ENCODE measurements around the gene HAUS8. TPM values are rescaled to one million over a fixed set of nuclear protein-coding genes. Genes with fewer than 3 reads are reported as not detected.
A peak's percentile ranks its signal among the peaks of the same experiment; 100 is the strongest.

HAUS8 gene
- total RNA-seq, 1 donor from 2014 or later: 8.2 TPM

DNA sequence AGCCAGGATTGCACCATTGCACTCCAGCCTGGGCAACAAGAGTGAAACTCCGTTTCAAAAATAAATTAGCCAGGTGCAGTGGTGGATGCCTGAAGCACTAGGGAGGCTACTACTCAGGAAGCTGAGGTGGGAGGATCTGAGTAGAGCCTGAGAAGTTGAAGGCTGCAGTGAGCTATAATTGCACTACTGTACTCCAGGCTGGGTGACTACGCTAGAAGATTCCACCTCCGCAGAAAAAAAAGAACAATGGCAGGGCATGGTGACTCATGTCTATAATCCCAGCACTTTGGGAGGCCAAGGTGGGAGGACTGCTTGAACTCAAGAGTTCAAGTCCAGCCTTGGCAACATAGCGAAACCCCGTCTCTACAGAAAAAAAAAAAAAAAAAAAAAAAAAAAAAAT, 20.5 kb downstream of the HAUS8 start:
- Mint-ChIP-seq H3K27me3 (ENCODE audit: low read depth) (no peaks in the 10 kb centered on the region), H3K36me3 (ENCODE audit: low read depth) (peaks cover 15% of the 10 kb centered on the region), H3K9me3 (ENCODE audit: low read depth) (no peaks in the 10 kb centered on the region), H3K27ac (ENCODE audit: unreplicated experiment) (no peak overlapping the region), H3K4me3 (ENCODE audit: unreplicated experiment) (no peak overlapping the region), H3K4me1 (ENCODE audit: low read depth) (peaks cover 6% of the 10 kb centered on the region)
- TF ChIP-seq, protein P1, sequence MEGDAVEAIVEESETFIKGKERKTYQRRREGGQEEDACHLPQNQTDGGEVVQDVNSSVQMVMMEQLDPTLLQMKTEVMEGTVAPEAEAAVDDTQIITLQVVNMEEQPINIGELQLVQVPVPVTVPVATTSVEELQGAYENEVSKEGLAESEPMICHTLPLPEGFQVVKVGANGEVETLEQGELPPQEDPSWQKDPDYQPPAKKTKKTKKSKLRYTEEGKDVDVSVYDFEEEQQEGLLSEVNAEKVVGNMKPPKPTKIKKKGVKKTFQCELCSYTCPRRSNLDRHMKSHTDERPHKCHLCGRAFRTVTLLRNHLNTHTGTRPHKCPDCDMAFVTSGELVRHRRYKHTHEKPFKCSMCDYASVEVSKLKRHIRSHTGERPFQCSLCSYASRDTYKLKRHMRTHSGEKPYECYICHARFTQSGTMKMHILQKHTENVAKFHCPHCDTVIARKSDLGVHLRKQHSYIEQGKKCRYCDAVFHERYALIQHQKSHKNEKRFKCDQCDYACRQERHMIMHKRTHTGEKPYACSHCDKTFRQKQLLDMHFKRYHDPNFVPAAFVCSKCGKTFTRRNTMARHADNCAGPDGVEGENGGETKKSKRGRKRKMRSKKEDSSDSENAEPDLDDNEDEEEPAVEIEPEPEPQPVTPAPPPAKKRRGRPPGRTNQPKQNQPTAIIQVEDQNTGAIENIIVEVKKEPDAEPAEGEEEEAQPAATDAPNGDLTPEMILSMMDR (IDR thresholded peaks at IDR 0.05): no peak
- no peak for DNase-seq (ENCODE audit: low spot score)

DNA sequence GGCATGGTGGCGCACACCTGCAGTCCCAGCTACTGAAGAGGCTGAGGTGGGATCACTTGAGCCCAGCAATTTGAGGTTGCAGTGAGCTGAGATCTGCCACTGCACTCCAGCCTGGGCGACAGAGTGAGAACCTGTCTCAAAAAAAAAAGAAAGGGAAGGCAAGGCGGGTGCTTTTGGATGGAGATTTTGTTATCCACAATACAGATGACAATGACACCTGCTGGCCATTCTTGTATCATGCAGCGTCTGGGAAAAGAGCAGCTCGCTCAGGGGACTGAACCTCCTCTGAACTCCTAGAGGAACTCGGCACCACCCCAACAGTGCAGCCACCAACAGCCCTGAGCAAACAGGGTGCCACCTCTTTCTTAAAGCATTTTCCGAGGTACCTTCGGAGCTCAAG, 22.8 kb downstream of the HAUS8 start:
- no peaks in the 10 kb centered on the region for H3K9me3 Mint-ChIP-seq (ENCODE audit: low read depth)
- no peak overlapping the region for H3K4me3 Mint-ChIP-seq (ENCODE audit: unreplicated experiment)
- peaks cover 9% of the 10 kb centered on the region for H3K4me1 Mint-ChIP-seq (ENCODE audit: low read depth)
- no peak for DNase-seq (ENCODE audit: low spot score)
- no peak overlapping the region for H3K27ac Mint-ChIP-seq (ENCODE audit: unreplicated experiment)
- H3K36me3 Mint-ChIP-seq (ENCODE audit: low read depth): peaks cover 9% of the 10 kb centered on the region
- TF ChIP-seq, protein P1 (IDR thresholded peaks at IDR 0.05): peak; percentile 83
- no peaks in the 10 kb centered on the region for H3K27me3 Mint-ChIP-seq (ENCODE audit: low read depth)

DNA sequence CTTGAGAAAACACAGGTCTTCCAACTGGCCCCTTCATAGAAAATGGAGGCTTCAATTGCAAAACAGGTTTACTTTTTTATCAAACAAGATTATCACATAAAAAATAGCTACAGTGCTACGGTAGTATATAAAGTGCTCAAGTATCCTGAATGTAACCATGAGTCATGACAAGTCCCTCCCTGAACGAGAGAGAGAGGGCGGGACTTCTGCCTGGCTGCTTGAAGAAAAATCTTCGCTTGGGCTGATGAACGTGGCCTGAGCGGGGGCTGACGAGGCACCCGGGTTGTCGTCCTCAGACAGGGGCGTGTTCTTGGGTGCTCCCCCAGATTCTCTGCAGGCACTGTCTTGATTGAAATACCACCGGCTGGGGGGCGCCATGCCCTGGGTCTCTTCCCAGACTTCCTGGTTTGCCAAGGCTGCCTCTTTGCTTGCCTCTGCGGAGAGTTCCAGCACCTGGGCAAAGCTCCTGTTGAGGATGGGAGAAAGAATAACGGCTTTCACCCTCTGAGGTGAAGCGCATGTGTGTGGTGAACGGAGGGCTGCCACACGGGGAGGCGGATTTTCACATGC, 25.5 kb downstream of the HAUS8 start:
- TF ChIP-seq, protein P1 (IDR thresholded peaks at IDR 0.05): no peak
- no peak overlapping the region for H3K4me3 Mint-ChIP-seq (ENCODE audit: unreplicated experiment)
- H3K27me3 Mint-ChIP-seq (ENCODE audit: low read depth): peaks cover 2% of the 10 kb centered on the region
- peaks cover 8% of the 10 kb centered on the region for H3K36me3 Mint-ChIP-seq (ENCODE audit: low read depth)
- no peak for DNase-seq (ENCODE audit: low spot score)
- no peaks in the 10 kb centered on the region for H3K9me3 Mint-ChIP-seq (ENCODE audit: low read depth)
- H3K4me1 Mint-ChIP-seq (ENCODE audit: low read depth): peaks cover 9% of the 10 kb centered on the region
- no peak overlapping the region for H3K27ac Mint-ChIP-seq (ENCODE audit: unreplicated experiment)

DNA sequence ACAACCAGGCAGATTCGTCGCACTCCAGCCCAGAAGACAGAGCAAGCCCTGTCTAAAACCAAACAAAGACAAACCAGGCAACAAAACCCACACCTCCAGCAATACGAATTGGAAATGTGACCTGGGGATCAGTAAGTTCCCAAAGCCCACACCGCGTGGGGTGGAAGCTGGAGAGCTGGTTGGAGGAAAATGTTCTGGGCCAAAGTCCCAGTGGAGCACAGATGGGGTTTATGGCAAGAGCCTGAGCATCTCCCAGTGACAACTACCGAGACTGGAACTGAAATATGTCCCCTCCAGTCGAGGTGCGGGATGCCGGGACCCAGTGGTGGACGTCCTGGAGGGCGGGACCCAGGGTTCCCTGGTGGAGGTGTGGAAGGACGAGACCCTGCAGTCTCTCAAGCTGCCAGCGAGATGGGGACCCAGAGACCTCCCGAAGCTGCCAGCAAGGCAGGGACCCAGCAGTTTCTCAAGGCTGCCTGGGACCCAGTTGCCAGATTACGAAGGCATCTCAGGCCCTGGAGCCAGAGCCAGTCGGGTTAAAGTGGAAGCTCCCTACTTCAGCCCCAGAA, 26.3 kb downstream of the HAUS8 start:
- H3K36me3 Mint-ChIP-seq (ENCODE audit: low read depth): peaks cover 8% of the 10 kb centered on the region
- peaks cover 9% of the 10 kb centered on the region for H3K4me1 Mint-ChIP-seq (ENCODE audit: low read depth)
- no peak overlapping the region for H3K4me3 Mint-ChIP-seq (ENCODE audit: unreplicated experiment)
- no peaks in the 10 kb centered on the region for H3K9me3 Mint-ChIP-seq (ENCODE audit: low read depth)
- H3K27me3 Mint-ChIP-seq (ENCODE audit: low read depth): peaks cover 5% of the 10 kb centered on the region
- TF ChIP-seq, protein P1 (IDR thresholded peaks at IDR 0.05): no peak
- H3K27ac Mint-ChIP-seq (ENCODE audit: unreplicated experiment): no peak overlapping the region
- DNase-seq (ENCODE audit: low spot score): no peak

DNA sequence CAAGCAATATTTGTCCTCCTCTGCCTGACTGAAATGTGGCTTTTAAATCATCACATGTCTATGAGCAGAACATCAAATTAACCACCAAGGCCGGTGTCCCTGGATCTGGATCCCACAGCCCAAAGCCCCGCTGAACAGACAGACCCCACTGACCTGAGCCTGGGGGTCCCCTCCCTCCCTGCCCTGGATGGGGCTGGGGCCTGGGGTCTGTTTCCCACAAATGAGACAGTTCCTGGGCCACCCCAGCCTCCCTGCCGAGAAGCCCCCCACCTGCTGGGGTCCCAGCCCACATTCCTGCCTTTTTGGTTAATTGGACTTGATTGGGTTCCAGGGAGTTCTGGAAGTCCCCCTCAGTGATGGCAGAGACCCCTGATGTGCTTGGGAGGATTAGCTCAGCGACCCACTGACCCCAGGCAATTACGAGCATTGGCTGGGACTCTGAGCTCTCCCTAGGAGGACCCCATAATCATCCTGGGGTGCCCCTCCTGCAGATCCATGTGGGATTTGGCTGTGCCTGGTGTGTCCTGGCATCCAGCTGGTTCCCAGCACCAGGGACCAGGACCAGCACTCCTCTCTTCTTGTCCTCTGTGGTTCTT, 29.2 kb downstream of the HAUS8 start:
- no peak for DNase-seq (ENCODE audit: low spot score)
- TF ChIP-seq, protein P1 (IDR thresholded peaks at IDR 0.05): no peak
- H3K27ac Mint-ChIP-seq (ENCODE audit: unreplicated experiment): no peak overlapping the region
- peaks cover 17% of the 10 kb centered on the region for H3K4me1 Mint-ChIP-seq (ENCODE audit: low read depth)
- H3K36me3 Mint-ChIP-seq (ENCODE audit: low read depth): peaks cover 4% of the 10 kb centered on the region
- H3K9me3 Mint-ChIP-seq (ENCODE audit: low read depth): no peaks in the 10 kb centered on the region
- no peak overlapping the region for H3K4me3 Mint-ChIP-seq (ENCODE audit: unreplicated experiment)
- H3K27me3 Mint-ChIP-seq (ENCODE audit: low read depth): peaks cover 6% of the 10 kb centered on the region

Data from chondrocyte (in vitro differentiated cells).